ENCODE data around the gene B4GALNT1.
"Not testable (repeated sequence)": the region's sequence is repeated elsewhere in the genome, so short reads cannot be mapped to it uniquely, and the experiment has no call there.

Gene B4GALNT1

GRCh38 chr12:57588951-57589610, 43.9 kb downstream of the B4GALNT1 start:
- in situ Hi-C loops (cut with MboI; ENCODE audit: low sequenced_read_pairs), result not testable (repeated sequence)

DNA sequence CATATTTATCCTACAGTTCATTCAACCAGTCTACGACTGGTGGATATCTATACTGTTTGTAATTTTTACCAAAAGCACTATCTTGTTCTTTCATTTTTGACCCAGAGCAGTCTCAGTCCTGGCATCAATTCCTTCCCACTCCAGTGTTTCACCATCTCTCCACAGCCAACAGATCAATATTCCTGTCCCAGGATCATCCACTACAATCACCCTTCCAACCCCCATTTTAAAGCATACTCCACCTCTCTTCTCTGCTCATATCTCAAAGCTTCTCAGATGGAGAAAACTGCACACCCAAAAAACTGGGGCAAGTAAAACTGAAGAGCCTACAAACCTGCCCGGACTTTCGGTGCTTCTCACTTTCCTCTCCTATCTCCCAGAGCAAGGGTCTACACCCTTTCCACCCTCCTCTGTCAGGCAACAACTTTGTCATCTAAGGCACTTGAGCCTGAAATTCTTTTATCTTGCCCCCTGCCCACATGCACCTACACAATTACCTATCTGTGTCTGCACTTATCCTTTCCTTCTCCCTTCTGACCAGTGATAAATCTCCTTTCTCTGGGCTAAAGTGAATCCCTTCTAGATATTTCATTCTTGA, 46.1 kb downstream of the B4GALNT1 start:
- in situ Hi-C loops (cut with MboI; ENCODE audit: low sequenced_read_pairs), result no loop called here

- in situ Hi-C loops (cut with MboI; ENCODE audit: low sequenced_read_pairs), result no loop called here
These were observed 46.9 kb downstream of the B4GALNT1 start for GRCh38 chr12:57586128-57586527.

DNA sequence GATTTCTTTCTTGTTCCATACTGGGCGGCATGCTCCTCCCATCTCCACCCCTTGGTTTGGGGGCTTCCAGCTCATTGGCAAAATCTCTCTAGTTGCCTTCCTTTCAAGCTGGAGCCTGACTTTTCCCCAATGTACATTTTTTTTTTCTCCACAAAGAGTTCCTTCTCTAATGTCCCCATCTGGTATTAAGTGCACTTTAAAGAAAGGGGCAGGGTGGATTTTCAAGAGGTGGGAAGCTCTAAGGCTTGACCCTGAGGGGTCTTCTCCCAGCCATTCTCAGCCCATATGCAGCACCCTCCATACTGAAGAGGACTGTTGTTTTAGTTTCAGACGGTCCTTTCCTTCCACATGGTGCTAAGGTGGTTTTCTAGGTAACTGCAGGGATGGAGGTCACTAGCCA, 47.8 kb downstream of the B4GALNT1 start:
- in situ Hi-C loops (cut with MboI; ENCODE audit: low sequenced_read_pairs), result no loop called here

GRCh38 chr12:57584690-57585089, 48.3 kb downstream of the B4GALNT1 start:
- in situ Hi-C loops (cut with MboI; ENCODE audit: low sequenced_read_pairs), result no loop called here

DNA sequence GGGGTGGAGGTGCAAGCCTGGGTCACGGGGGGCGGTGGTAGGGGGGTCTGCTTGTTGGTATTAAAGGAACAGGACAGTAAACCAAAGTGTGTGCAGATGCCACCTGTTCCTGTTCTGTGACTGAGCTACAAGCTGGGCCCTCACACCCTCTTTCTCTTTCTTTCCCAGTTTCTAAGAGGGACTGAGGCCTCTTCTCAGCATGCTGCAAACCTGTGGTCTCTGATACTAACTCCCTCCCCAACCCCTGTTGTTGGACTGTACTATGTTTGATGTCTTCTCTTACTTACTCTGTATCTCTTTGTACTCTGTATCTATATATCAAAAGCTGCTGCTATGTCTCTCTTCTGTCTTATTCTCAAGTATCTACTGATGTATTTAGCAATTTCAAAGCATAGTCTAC, 49.0 kb downstream of the B4GALNT1 start:
- in situ Hi-C loops (cut with MboI; ENCODE audit: low sequenced_read_pairs), result no loop called here

DNA sequence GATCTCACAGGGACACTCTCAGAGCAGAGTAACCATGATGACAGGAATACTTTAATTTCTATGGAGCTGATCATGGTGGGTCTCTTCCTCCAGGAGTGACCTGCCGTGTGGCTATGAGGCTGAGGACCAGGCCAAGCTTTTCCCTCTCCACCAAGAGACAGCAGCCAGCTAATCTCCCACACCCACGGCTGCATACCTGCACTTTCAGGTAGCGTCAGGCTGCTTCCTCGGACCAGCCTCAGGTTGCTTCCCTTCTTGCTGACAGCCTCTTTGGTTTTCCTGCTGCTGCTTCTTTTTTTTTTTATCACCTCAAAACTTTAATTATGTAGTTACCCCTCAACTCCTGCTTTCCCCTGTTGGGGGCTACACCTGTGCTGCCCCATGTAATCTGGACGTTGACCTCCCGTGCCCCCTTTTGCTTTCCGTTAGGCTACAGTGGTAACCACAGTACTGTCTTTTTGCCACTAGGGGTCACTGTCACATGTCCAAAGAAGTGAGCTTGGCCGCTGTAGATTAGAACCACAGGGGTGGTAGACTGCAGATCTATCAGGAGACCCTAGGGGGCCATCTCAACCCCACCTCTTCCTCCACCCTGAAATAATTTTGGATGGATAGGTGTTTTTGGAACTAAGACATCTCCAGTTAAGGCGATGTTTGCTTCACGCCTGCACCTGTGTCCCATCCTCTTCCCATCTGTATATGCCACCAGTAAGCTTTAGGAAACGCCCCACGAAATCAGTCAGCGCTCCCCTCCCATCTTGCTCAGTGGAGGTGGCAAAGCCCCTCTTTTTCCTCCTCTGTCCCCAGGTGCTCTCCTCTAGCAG, 49.8 kb downstream of the B4GALNT1 start:
- in situ Hi-C loops (cut with MboI; ENCODE audit: low sequenced_read_pairs), result no loop called here

- in situ Hi-C loops (cut with MboI; ENCODE audit: low sequenced_read_pairs), result no loop called here
These were observed 50.6 kb downstream of the B4GALNT1 start for GRCh38 chr12:57582440-57582839.

DNA sequence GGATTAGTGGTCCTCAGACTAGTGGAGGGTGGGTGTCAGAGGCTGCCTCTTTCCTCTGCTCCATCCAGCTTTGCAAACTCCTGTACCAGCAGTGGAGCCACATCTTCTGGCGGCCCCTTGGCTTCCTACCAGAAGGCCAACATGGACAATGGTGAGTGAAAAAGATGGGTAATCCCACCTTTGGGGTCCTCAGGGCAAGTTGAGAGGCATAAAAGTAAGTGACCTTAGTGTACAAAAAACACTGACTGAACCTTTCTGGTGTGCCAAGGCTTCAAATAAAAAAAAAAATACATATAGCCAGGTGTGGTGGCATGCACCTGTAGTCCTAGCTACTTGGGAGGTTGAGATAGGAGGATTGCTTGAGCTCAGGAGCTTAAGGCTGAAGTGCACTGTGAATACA, 51.2 kb downstream of the B4GALNT1 start:
- in situ Hi-C loops (cut with MboI; ENCODE audit: low sequenced_read_pairs), result no loop called here

DNA sequence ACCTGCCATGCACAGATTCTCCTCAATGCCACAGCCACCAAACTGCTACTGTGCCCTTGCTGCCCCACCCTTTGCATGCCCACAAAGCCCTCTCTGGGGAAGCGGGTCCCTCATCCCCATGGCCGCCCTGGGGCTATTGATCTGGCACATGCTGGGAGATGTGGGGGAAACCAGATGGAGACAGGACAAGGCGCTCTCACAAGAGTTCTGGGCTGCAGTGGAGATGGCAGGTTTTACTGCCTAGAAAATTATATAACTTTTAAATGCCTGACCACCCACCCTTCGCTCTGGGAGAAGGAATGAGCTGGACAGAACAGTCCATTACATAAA, 52.6 kb downstream of the B4GALNT1 start:
- in situ Hi-C loops (cut with MboI; ENCODE audit: low sequenced_read_pairs), result no loop called here

DNA sequence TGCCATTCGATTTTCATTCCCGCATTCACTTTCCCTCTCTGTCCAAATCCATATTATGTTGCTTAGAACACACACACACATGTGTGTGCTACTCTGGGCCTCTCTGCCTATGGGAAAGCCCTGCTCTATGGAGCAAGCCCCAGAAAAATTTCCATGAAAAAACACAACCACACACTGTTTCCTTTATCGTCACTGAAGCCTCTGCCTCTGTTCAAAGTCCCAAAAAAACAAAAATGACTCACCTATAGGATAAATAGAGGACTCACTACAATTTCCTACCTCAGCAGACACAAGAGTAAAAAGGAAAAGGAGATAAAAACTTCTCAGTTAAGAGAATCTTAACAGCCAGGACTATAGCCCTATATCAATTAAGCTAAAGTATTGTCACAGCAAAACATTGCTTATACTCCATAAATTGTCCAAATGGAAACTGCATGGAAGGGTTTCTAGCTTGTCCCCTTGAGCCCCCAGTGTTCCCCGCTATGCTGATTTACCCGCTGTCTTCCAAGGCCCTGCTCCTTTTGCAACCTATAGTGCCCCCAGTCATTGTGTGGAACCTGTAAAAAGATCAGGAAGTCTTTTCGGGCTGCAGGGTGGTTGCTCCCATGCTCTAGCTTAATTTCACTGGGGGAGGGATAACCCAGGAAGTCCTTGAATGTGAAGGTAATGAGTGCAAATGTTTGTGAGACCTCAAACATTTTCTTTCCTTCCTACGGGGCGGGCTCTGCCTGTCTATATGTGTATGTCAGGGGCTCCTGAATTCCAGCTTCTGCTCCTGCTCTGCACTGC, 53.1 kb downstream of the B4GALNT1 start:
- in situ Hi-C loops (cut with MboI; ENCODE audit: low sequenced_read_pairs), result no loop called here

- in situ Hi-C loops (cut with MboI; ENCODE audit: low sequenced_read_pairs), result no loop called here
These were observed 54.0 kb downstream of the B4GALNT1 start for GRCh38 chr12:57579011-57579410.

GRCh38 chr12:57577981-57578758, 54.8 kb downstream of the B4GALNT1 start:
- in situ Hi-C loops (cut with MboI; ENCODE audit: low sequenced_read_pairs), result no loop called here

DNA sequence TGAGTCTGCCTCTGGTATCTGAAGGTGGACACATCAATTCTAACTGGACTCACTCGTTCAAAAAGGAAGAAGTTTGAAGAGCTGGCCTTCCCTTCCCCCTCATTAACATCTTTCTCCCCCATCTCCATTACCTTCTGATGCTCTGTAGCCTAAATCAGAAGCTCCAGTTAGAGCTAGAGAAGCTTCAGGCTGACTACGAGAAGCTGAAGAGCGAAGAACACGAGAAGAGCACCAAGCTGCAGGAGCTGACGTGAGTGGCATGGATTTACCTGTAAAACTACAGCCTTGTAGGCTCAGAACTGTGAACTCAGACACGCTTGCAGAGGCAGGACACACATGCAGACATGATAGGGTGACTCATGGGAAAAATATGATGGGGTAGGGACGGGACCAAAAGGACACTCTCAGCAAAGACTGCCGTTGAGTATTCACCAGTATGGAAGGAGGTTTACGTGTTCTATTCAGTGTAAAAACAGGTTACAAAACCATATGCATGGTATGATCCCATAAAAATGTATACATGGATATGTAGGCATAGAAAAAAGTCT, 56.3 kb downstream of the B4GALNT1 start:
- in situ Hi-C loops (cut with MboI; ENCODE audit: low sequenced_read_pairs), result no loop called here
